Measurements from ENCODE around the gene C15orf39. TPM values are rescaled to one million over a fixed set of nuclear protein-coding genes. Genes with fewer than 3 reads are reported as not detected.
"Not testable (repeated sequence)": the region's sequence is repeated elsewhere in the genome, so short reads cannot be mapped to it uniquely, and the experiment has no call there.

Gene C15orf39
- total RNA-seq, 1 donor from 2014 or later, result 83.4 TPM

- Mint-ChIP-seq H3K4me1 (ENCODE audit: low read depth) (no peaks in the 10 kb centered on the region), H3K9me3 (ENCODE audit: low read depth) (no peaks in the 10 kb centered on the region), H3K27me3 (peaks cover 25% of the 10 kb centered on the region), H3K27ac (peak overlapping the region; percentile 69), H3K36me3 (ENCODE audit: insufficient read depth) (no peaks in the 10 kb centered on the region), H3K4me3 (ENCODE audit: low read depth) (no peak overlapping the region)
- DNase-seq (ENCODE audit: low spot score, unreplicated experiment), result no peak
- TF ChIP-seq CTCF (IDR thresholded peaks at IDR 0.05; ENCODE audit: unreplicated experiment), result no peak
Observed at GRCh38 chr15:75224281-75224680, 22.6 kb downstream of the C15orf39 start.

GRCh38 chr15:75225102-75225836 lies 23.6 kb downstream of the C15orf39 start:
- DNase-seq (ENCODE audit: low spot score, unreplicated experiment); H3K4me3 Mint-ChIP-seq (ENCODE audit: low read depth); H3K9me3 Mint-ChIP-seq (ENCODE audit: low read depth); H3K36me3 Mint-ChIP-seq (ENCODE audit: insufficient read depth); H3K27ac Mint-ChIP-seq; H3K4me1 Mint-ChIP-seq (ENCODE audit: low read depth): not testable (repeated sequence)
- peaks cover 27% of the 10 kb centered on the region for H3K27me3 Mint-ChIP-seq

GRCh38 chr15:75225951-75226732 lies 24.5 kb downstream of the C15orf39 start:
- no peaks in the 10 kb centered on the region for H3K36me3 Mint-ChIP-seq (ENCODE audit: insufficient read depth)
- no peak for DNase-seq (ENCODE audit: low spot score, unreplicated experiment)
- no peak for TF ChIP-seq CTCF (IDR thresholded peaks at IDR 0.05; ENCODE audit: unreplicated experiment)
- H3K27me3 Mint-ChIP-seq, result peaks cover 27% of the 10 kb centered on the region
- no peak overlapping the region for H3K27ac Mint-ChIP-seq
- no peaks in the 10 kb centered on the region for H3K9me3 Mint-ChIP-seq (ENCODE audit: low read depth)
- no peak overlapping the region for H3K4me3 Mint-ChIP-seq (ENCODE audit: low read depth)
- H3K4me1 Mint-ChIP-seq (ENCODE audit: low read depth), result no peaks in the 10 kb centered on the region

GRCh38 chr15:75227112-75227511 lies 25.4 kb downstream of the C15orf39 start:
- not testable (repeated sequence) for DNase-seq (ENCODE audit: low spot score, unreplicated experiment); H3K9me3 Mint-ChIP-seq (ENCODE audit: low read depth); H3K27ac Mint-ChIP-seq; H3K4me3 Mint-ChIP-seq (ENCODE audit: low read depth); H3K36me3 Mint-ChIP-seq (ENCODE audit: insufficient read depth); H3K4me1 Mint-ChIP-seq (ENCODE audit: low read depth)
- peaks cover 35% of the 10 kb centered on the region for H3K27me3 Mint-ChIP-seq

GRCh38 chr15:75227663-75228280 lies 26.1 kb downstream of the C15orf39 start:
- Mint-ChIP-seq H3K27ac (no peak overlapping the region), H3K4me3 (ENCODE audit: low read depth) (no peak overlapping the region), H3K9me3 (ENCODE audit: low read depth) (no peaks in the 10 kb centered on the region), H3K27me3 (peaks cover 38% of the 10 kb centered on the region), H3K4me1 (ENCODE audit: low read depth) (no peaks in the 10 kb centered on the region), H3K36me3 (ENCODE audit: insufficient read depth) (no peaks in the 10 kb centered on the region)
- TF ChIP-seq CTCF (IDR thresholded peaks at IDR 0.05; ENCODE audit: unreplicated experiment), result no peak
- DNase-seq (ENCODE audit: low spot score, unreplicated experiment), result no peak

- Mint-ChIP-seq H3K9me3 (ENCODE audit: low read depth) (no peaks in the 10 kb centered on the region), H3K36me3 (ENCODE audit: insufficient read depth) (no peaks in the 10 kb centered on the region), H3K27ac (no peak overlapping the region), H3K4me3 (ENCODE audit: low read depth) (no peak overlapping the region), H3K4me1 (ENCODE audit: low read depth) (no peaks in the 10 kb centered on the region), H3K27me3 (peaks cover 42% of the 10 kb centered on the region)
- no peak for TF ChIP-seq CTCF (IDR thresholded peaks at IDR 0.05; ENCODE audit: unreplicated experiment)
- DNase-seq (ENCODE audit: low spot score, unreplicated experiment), result no peak
Observed at GRCh38 chr15:75228787-75229186, 27.1 kb downstream of the C15orf39 start.

Measured in progenitor cell of endocrine pancreas (in vitro differentiated cells).